ENCODE measurements around the gene FOCAD. TPM values are rescaled to one million over a fixed set of nuclear protein-coding genes. Genes with fewer than 3 reads are reported as not detected.

Gene FOCAD
- total and polyA plus RNA-seq, 8 donors = 5.6 to 212 (median 12.2) TPM

GRCh38 chr9:20980832-20981455 lies 296.9 kb downstream of the FOCAD start:
- H3K27ac ChIP-seq = peak overlapping the region in 4 of 5 donors; percentile 36 to 75 (median 56)
- WGBS, 5 donors = 50 to 84% (median 69%) methylated on average over 3 of the region's 3 CpGs
- H3K36me3 ChIP-seq = peaks cover 5 to 27% (median 15%) of the 10 kb centered on the region in 4 donors
- peak in 1 of 2 donors; percentile 42 for DNase-seq
- H3K9me3 ChIP-seq = no peaks in the 10 kb centered on the region
- TF ChIP-seq POLR2AphosphoS5 (IDR thresholded peaks at IDR 0.05) (peak in 2 of 3 donors; percentile 32 to 83), EP300 (IDR thresholded peaks at IDR 0.05) (no peak), CTCF (IDR thresholded peaks at IDR 0.05) (no peak), POLR2A (IDR thresholded peaks at IDR 0.05) (no peak)
- H3K4me1 ChIP-seq = peaks cover 0 to 31% (median 9%) of the 10 kb centered on the region in 4 donors
- H3K4me3 ChIP-seq = no peak overlapping the region
- H3K27me3 ChIP-seq = no peaks in the 10 kb centered on the region
- intact Hi-C loops (cut with DNase I; ENCODE audit: low total_unique reads) = no loop called here

GRCh38 chr9:20981486-20981885 lies 297.4 kb downstream of the FOCAD start:
- TF ChIP-seq CTCF (IDR thresholded peaks at IDR 0.05) (no peak), POLR2AphosphoS5 (IDR thresholded peaks at IDR 0.05) (no peak), EP300 (IDR thresholded peaks at IDR 0.05) (no peak), POLR2A (IDR thresholded peaks at IDR 0.05) (no peak)
- WGBS, 5 donors = 17 to 36% (median 20%) methylated on average over 2 of the region's 2 CpGs
- H3K27ac ChIP-seq = peak overlapping the region; percentile 36 to 75 (median 61)
- intact Hi-C loops (cut with DNase I; ENCODE audit: low total_unique reads) = no loop called here
- DNase-seq = peak in 1 of 2 donors; percentile 40
- H3K9me3 ChIP-seq = no peaks in the 10 kb centered on the region
- no peaks in the 10 kb centered on the region for H3K27me3 ChIP-seq
- H3K4me3 ChIP-seq = no peak overlapping the region
- peaks cover 0 to 31% (median 9%) of the 10 kb centered on the region in 4 donors for H3K4me1 ChIP-seq
- H3K36me3 ChIP-seq = peaks cover 5 to 25% (median 11%) of the 10 kb centered on the region in 4 donors

GRCh38 chr9:20984506-20984905 lies 300.4 kb downstream of the FOCAD start:
- peaks cover 0 to 48% (median 12%) of the 10 kb centered on the region in 4 donors for H3K4me1 ChIP-seq
- H3K27ac ChIP-seq = peak overlapping the region in 2 of 5 donors; percentile 23 to 50
- intact Hi-C loops (cut with DNase I; ENCODE audit: low total_unique reads) = no loop called here

More at GRCh38 chr9:20984506-20984905, 300.4 kb downstream of the FOCAD start:
- no peaks in the 10 kb centered on the region for H3K27me3 ChIP-seq
- 67 to 84% (median 79%) methylated on average over 3 of the region's 3 CpGs for WGBS, 5 donors
- H3K4me3 ChIP-seq = no peak overlapping the region
- peaks cover 0 to 27% (median 2%) of the 10 kb centered on the region in 4 donors for H3K36me3 ChIP-seq
- TF ChIP-seq CTCF (IDR thresholded peaks at IDR 0.05) (no peak), POLR2A (IDR thresholded peaks at IDR 0.05) (no peak), EP300 (IDR thresholded peaks at IDR 0.05) (no peak), POLR2AphosphoS5 (IDR thresholded peaks at IDR 0.05) (no peak)
- DNase-seq = no peak
- no peaks in the 10 kb centered on the region for H3K9me3 ChIP-seq

Measured in stomach (tissue), 9 donors.